K562 (cell line): Measurements from ENCODE around the gene FBXO11. TPM values are rescaled to one million over a fixed set of nuclear protein-coding genes. Genes with fewer than 3 reads are reported as not detected.

ENCODE experiments used
- RERE ChIP-seq: sonication (generic); formaldehyde crosslinking; IDR thresholded peaks from 2 replicates; pipeline ENCODE4 v1.8.0; 2023; ENCODE audit warnings: missing genetic modification reagents, mild to moderate bottlenecking, borderline replicate concordance
- USF2 ChIP-seq: sonication (generic); formaldehyde crosslinking; IDR thresholded peaks from 2 replicates; pipeline ENCODE4 v1.5.0; 2020; ENCODE audit warnings: missing genetic modification reagents
- polyA plus RNA-seq, 8 experiments: library from polyadenylated mRNA; depleted of rRNA in 4 of 8; stranded (reverse) in 5 of 8; unstranded in 3 of 8; fragments of >200 nt; fragmentation: Nextera tagmentation in 2 of 8; fragmentation: Illumina TruSeq in 1 of 8; extraction: Ambion mirVana in 2 of 8; extraction: Trizol in 1 of 8; gene quantifications; 2 replicates each; pipeline versions ENCODE4 v1.2.1 to v1.2.3, GENCODE V29; 2011 to 2014; ENCODE audit warnings: inconsistent platforms in 1 of 8, missing spikeins in 1 of 8
- total RNA-seq, 7 experiments: library from RNA; depleted of rRNA in 6 of 7; stranded (reverse); fragments of >200 nt in 6 of 7; fragmentation: Illumina TruSeq in 2 of 7; extraction: Trizol in 2 of 7; gene quantifications; 2 replicates each; pipeline versions ENCODE4 v1.2.1 to v1.2.3, GENCODE V29; 2011 to 2021; ENCODE audit warnings: low replicate concordance in 1 of 7

Gene FBXO11
- total and polyA plus RNA-seq, 9 of the 15 experiments (the other 6 are each of a cell fraction or from before 2014, with no cell fraction given) = 8.8 to 44.5 (median 24.1) TPM

DNA sequence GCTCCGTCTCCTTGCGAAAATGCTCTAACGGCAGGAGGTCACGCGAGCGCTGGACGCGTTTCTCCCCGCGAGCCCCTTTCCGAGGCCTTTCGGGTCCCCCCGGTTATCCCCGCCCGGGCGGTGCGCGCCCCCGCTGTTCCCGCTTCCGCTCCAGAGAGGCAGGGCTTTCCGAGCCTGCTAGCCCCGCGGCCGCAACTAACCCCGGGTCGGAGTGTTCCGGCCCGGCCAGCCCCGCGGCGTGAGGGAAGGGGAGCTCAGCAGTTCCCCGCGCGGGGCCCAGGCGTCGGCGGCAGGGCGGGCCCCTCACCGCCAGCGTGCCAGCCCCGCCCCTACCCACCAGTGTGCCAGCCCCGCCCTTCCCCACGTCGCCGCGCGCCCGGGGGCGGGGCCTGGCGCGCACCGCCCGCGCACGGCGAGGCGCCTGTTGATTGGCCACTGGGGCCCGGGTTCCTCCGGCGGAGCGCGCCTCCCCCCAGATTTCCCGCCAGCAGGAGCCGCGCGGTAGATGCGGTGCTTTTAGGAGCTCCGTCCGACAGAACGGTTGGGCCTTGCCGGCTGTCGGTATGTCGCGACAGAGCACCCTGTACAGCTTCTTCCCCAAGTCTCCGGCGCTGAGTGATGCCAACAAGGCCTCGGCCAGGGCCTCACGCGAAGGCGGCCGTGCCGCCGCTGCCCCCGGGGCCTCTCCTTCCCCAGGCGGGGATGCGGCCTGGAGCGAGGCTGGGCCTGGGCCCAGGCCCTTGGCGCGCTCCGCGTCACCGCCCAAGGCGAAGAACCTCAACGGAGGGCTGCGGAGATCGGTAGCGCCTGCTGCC, 123.4 kb downstream of the FBXO11 start, which contains the start of gene MSH6 (continued):
- TF ChIP-seq RERE (CRISPR knock-in tag) (0 out of 2 replicates have a peak, but pooled peaks have one; percentile 23), USF2 (CRISPR knock-in tag) (peak; percentile 3; the same call in 1 of the 2 replicates)
